ENCODE data around the gene GTPBP8. TPM values are rescaled to one million over a fixed set of nuclear protein-coding genes. Genes with fewer than 3 reads are reported as not detected.

Gene GTPBP8
- total RNA-seq, 1 experiment from 2014 or later: 19.8 TPM

GRCh38 chr3:112982710-112983109 lies 8.1 kb upstream of the GTPBP8 start:
- DNase-seq (ENCODE audit: low read depth, low spot score): no peak
- in situ Hi-C loops (cut with HindIII; ENCODE audit: low pct_unique_long_range_greater_than_20kb, low sequenced_read_pairs): no loop called here

DNA sequence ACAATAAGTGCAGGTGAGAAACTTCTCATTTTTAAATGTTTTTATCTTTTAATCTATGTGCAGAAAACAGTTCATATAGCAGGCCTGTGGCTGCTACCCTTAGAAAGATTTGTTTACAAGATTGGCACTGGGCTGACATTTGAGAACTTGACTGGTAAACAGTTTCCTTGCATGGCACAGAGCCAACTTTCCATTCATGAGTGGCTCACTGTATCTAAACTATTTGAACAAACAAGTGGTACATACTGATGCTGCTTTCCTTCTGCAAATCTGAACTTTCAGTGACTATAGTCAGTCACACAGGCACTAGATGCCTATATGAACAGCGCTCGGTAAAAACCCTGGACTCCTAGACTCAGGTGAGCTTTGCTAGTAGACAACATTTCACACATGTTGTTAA lies 6.3 kb upstream of the GTPBP8 start:
- no peak for DNase-seq (ENCODE audit: low read depth, low spot score)
- in situ Hi-C loops (cut with HindIII; ENCODE audit: low pct_unique_long_range_greater_than_20kb, low sequenced_read_pairs): no loop called here

DNA sequence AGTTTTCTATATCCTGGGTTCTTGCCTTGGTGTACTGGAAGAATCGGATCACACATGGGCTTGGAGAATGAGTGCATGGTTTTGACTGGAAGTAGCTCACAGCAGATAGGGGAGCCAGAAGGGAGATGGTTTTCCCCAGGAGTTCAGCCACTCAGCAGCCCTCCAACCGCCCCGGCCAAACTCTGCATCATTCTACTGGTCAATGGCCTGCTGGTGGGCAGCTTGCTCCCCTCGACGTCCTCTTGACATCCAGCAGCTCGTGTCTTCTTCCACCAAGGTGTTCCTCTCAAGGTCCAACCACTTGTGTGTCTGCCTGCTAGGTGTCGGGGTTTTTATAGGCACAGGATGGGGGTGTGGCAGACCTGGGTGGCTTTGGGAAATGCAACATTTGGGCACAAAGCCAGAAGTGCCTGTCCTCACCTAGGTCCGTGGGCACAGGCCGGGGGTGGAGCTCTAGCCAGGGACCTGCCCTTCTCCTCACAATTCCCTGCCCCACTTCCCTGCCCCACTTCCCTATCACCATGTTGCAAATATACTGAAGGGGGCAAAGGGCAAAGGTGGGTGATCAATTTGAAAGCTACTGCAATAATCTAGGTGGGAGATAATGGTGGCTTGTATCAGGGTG lies 3.0 kb upstream of the GTPBP8 start:
- in situ Hi-C loops (cut with HindIII; ENCODE audit: low pct_unique_long_range_greater_than_20kb, low sequenced_read_pairs): no loop called here
- no peak for DNase-seq (ENCODE audit: low read depth, low spot score)

GRCh38 chr3:112995800-112996199 lies 5.0 kb downstream of the GTPBP8 start:
- no peak for DNase-seq (ENCODE audit: low read depth, low spot score)
- in situ Hi-C loops (cut with HindIII; ENCODE audit: low pct_unique_long_range_greater_than_20kb, low sequenced_read_pairs): no loop called here

- no peak for DNase-seq (ENCODE audit: low read depth, low spot score)
- in situ Hi-C loops (cut with HindIII; ENCODE audit: low pct_unique_long_range_greater_than_20kb, low sequenced_read_pairs): no loop called here
Observed at GRCh38 chr3:113000691-113001090, 9.9 kb downstream of the GTPBP8 start.

- in situ Hi-C loops (cut with HindIII; ENCODE audit: low pct_unique_long_range_greater_than_20kb, low sequenced_read_pairs): no loop called here
- no peak for DNase-seq (ENCODE audit: low read depth, low spot score)
Observed at GRCh38 chr3:113002037-113002436, 11.3 kb downstream of the GTPBP8 start.

DNA sequence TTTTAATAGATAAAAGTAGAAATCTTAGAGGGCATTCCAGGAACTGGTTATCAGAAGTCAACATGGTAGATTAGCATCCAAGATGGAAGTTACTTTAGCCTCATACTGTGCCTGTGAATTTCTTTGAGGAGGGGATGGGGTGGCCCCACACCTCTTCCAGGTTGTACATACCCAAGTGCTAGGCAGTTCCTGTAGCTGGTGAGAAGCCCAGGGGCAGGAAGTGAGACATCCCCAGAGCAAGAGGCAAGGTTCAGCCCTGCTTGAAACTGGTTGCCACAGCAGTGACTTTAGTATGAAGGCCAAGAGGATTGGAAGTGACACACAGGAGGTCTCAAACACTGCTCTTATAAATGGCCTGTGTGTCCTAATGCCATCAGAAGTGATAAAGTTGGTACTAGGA lies 11.9 kb downstream of the GTPBP8 start:
- in situ Hi-C loops (cut with HindIII; ENCODE audit: low pct_unique_long_range_greater_than_20kb, low sequenced_read_pairs): no loop called here
- no peak for DNase-seq (ENCODE audit: low read depth, low spot score)

- DNase-seq (ENCODE audit: low read depth, low spot score): no peak
- in situ Hi-C loops (cut with HindIII; ENCODE audit: low pct_unique_long_range_greater_than_20kb, low sequenced_read_pairs): no loop called here
Observed at GRCh38 chr3:113005611-113006010, 14.8 kb downstream of the GTPBP8 start.

DNA sequence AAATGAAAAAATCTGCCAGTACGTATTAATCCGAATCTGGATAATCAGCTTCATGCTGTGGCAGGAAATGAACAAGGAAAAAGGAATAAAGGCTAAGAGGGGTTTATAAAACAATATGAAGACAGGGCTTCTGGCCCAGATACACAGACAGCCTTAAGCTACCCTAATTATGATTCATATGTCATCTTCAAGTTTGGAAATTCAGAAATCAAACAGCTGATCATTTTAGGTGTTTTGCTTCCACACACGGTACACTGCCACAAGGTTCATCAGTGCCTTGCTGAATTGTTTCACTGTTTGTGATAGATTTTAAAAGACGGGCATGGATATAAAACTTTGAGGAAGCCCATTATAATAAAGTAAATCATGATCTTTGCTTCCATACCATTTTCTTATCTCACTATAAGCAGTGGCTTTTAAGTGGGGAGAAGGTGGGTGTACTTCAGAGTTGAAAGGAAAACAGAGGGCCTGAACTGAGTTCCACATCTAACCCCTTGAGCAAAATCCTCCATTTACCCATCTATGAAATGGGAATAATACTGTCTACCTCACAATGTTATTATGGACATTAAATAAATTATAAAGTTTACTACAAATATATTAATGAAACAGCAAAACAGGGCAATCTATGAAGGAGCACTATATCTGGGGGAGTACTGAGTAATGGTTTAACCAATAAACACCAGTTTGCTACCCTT lies 15.7 kb downstream of the GTPBP8 start:
- no peak for DNase-seq (ENCODE audit: low read depth, low spot score)
- in situ Hi-C loops (cut with HindIII; ENCODE audit: low pct_unique_long_range_greater_than_20kb, low sequenced_read_pairs): no loop called here

DNA sequence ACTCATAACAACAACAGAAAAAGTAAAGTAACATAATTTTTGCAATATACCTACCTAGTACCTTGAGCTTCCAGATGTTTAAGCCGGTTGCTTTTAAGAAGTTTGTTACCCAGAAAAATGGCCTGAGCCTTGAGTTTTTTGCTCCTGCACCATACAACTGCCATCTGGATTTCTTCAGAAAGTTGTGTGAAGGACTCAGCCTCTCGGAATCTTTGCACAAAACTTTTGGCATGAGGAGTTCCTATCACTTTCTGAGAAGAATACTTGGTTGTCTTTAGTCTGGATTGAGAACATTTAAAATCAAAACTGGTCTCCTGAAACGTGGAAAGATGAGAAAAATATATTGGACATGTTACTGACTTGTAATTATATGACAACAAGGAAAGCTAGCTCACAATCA lies 17.3 kb downstream of the GTPBP8 start:
- in situ Hi-C loops (cut with HindIII; ENCODE audit: low pct_unique_long_range_greater_than_20kb, low sequenced_read_pairs): no loop called here
- no peak for DNase-seq (ENCODE audit: low read depth, low spot score)

GRCh38 chr3:113013593-113013992 lies 22.8 kb downstream of the GTPBP8 start:
- DNase-seq (ENCODE audit: low read depth, low spot score): no peak
- in situ Hi-C loops (cut with HindIII; ENCODE audit: low pct_unique_long_range_greater_than_20kb, low sequenced_read_pairs): no loop called here

GRCh38 chr3:113018536-113019181 lies 27.9 kb downstream of the GTPBP8 start:
- in situ Hi-C loops (cut with HindIII; ENCODE audit: low pct_unique_long_range_greater_than_20kb, low sequenced_read_pairs): no loop called here
- peak; percentile 50 for DNase-seq (ENCODE audit: low read depth, low spot score)

DNA sequence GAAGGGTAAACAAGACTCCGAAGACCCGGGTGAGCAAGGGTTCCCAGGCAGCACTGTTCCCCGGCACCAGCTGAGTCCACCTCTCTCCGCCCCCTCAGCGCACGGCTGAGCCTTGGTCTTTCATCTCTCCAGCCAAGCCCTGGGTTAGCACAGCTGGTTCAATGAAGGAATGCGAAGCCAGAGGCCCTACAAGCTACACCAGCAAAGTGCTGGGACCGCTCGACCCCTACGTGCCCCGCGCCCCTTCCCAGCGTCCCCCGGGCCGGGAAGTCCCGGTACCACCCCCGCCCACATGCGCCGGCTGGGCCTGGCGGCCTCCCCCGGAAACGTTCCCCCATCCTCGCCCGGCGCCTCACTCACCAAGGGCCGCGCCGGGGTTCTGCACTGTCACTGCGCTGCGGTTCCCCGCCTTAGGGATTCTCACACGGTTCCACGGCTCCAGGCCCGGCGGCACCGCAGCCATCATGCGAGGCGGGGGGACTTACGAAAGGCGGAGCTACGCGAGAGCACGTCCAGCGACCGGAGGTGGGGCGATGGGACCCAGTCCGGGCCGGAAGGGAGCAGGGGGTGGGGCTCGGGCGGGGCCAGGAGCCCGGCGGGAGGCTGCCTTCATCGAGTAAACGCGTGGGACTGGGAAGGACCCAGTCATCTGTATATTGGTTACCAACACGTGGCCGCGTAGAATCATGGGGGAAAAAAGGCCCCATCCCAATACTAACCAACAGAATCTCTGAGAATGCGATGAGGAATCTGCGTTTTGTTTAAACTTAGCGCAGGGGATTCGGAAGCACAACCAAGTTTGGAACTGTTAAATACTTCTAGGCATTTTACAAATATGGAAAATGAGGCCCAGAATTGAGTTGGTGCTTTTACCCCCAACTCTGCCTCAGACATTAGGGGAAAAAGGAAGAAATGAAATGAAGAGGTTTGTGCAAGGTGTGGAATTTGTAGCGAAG lies 28.7 kb downstream of the GTPBP8 start:
- in situ Hi-C loops (cut with HindIII; ENCODE audit: low pct_unique_long_range_greater_than_20kb, low sequenced_read_pairs): no loop called here
- peak; percentile 92 for DNase-seq (ENCODE audit: low read depth, low spot score)

GRCh38 chr3:113021471-113021870 lies 30.7 kb downstream of the GTPBP8 start:
- in situ Hi-C loops (cut with HindIII; ENCODE audit: low pct_unique_long_range_greater_than_20kb, low sequenced_read_pairs): no loop called here
- DNase-seq (ENCODE audit: low read depth, low spot score): no peak

- in situ Hi-C loops (cut with HindIII; ENCODE audit: low pct_unique_long_range_greater_than_20kb, low sequenced_read_pairs): no loop called here
- DNase-seq (ENCODE audit: low read depth, low spot score): no peak
Observed at GRCh38 chr3:113034011-113034410, 43.2 kb downstream of the GTPBP8 start.

- peak; percentile 79 for DNase-seq (ENCODE audit: low read depth, low spot score)
- in situ Hi-C loops (cut with HindIII; ENCODE audit: low pct_unique_long_range_greater_than_20kb, low sequenced_read_pairs): no loop called here
Observed at GRCh38 chr3:113035387-113035982, 44.7 kb downstream of the GTPBP8 start.

DNA sequence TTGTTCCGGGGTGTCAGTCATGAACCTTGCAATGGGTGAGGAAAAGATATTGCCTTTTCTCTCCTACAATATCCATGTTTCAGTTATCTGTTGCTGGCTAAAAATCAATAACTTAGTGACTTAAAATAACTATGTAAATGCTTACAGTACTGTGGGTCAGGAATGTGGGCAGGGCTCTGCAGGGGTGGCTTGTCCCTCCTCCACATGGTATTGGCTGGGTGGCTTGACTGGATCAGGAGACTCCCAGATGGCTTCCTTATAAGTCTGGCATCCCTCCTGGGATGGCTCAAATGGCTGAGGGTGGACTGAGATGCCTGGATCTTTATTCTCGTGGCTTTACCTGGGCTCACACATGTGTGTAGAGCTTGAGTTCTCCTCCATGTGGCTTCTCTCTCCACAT lies 47.5 kb downstream of the GTPBP8 start:
- DNase-seq (ENCODE audit: low read depth, low spot score): no peak
- in situ Hi-C loops (cut with HindIII; ENCODE audit: low pct_unique_long_range_greater_than_20kb, low sequenced_read_pairs): no loop called here

GRCh38 chr3:113039546-113039945 lies 48.8 kb downstream of the GTPBP8 start:
- no peak for DNase-seq (ENCODE audit: low read depth, low spot score)
- in situ Hi-C loops (cut with HindIII; ENCODE audit: low pct_unique_long_range_greater_than_20kb, low sequenced_read_pairs): no loop called here
